Muscle of leg (tissue), 11 donors: ENCODE data around the gene ZNF789. TPM values are rescaled to one million over a fixed set of nuclear protein-coding genes. Genes with fewer than 3 reads are reported as not detected.
"Not testable (repeated sequence)": the region's sequence is repeated elsewhere in the genome, so short reads cannot be mapped to it uniquely, and the experiment has no call there.

ENCODE experiments used
- DNase-seq: peaks from one replicate; pipeline ENCODE4 v3.0.0; 2013
- H3K27ac ChIP-seq: one replicate; pipeline ENCODE4 v1.5.1; 2013; ENCODE audit warnings: mild to moderate bottlenecking, low read length, control low read depth
- H3K27me3 ChIP-seq: one replicate; pipeline ENCODE4 v1.6.1; 2013; ENCODE audit warnings: low read length; ENCODE audit not compliant: control insufficient read depth, insufficient read depth
- H3K36me3 ChIP-seq: one replicate; pipeline ENCODE4 v1.6.1; 2013; ENCODE audit warnings: low read length; ENCODE audit not compliant: control insufficient read depth, insufficient read depth
- H3K4me1 ChIP-seq: one replicate; pipeline ENCODE4 v1.6.1; 2013; ENCODE audit warnings: low read length; ENCODE audit not compliant: control insufficient read depth, insufficient read depth
- H3K4me3 ChIP-seq: one replicate; pipeline ENCODE4 v1.5.1; 2013; ENCODE audit warnings: low read length, control low read depth
- H3K9me3 ChIP-seq: replicated peaks from 2 replicates; pipeline ENCODE4 v1.6.1; 2013; ENCODE audit warnings: low read depth, low read length; ENCODE audit not compliant: control insufficient read depth
- WGBS: methylation state at CpG from one replicate; pipeline ENCODE4 v1.1.5; 2013; ENCODE audit warnings: missing lambda C conversion rate; ENCODE audit not compliant: insufficient coverage; 5-methylcytosine and 5-hydroxymethylcytosine counted together
- polyA plus RNA-seq, 8 donors: library from polyadenylated mRNA; unstranded; fragments of 120-200 nt; gene quantifications; one replicate each; pipeline versions ENCODE4 v1.2.1 to v1.2.3, GENCODE V29; 2013; ENCODE audit warnings: inconsistent platforms in 1 of 8, low replicate concordance in 1 of 8; ENCODE audit not compliant: insufficient read length in 8 of 8, insufficient read depth in 1 of 8
- total RNA-seq: library from RNA; stranded (reverse); fragments of 120-200 nt; gene quantifications from one replicate; pipeline ENCODE4 v1.2.4, GENCODE V29; 2013

The ZNF789 gene
- total and polyA plus RNA-seq, 9 donors, result 14.8 to 53.8 (median 22.0) TPM

GRCh38 chr7:99500637-99501009 lies 27.9 kb downstream of the ZNF789 start:
- H3K4me3 ChIP-seq, result peak overlapping the region; percentile 97
- peak overlapping the region; percentile 97 for H3K27ac ChIP-seq
- WGBS, result 55% methylated on average over 9 of the region's 16 CpGs
- peaks cover 20% of the 10 kb centered on the region for H3K4me1 ChIP-seq
- H3K9me3 ChIP-seq, result no peaks in the 10 kb centered on the region
- peaks cover 26% of the 10 kb centered on the region for H3K36me3 ChIP-seq
- H3K27me3 ChIP-seq, result no peaks in the 10 kb centered on the region
- no peak for DNase-seq

- H3K4me3 ChIP-seq, H3K27ac ChIP-seq: not testable (repeated sequence)
- 88% methylated on average over 4 of the region's 12 CpGs for WGBS
Measured at GRCh38 chr7:99501236-99501635, 28.5 kb downstream of the ZNF789 start.

GRCh38 chr7:99504281-99504602 lies 31.6 kb downstream of the ZNF789 start:
- Histone ChIP-seq H3K4me1 (peaks cover 20% of the 10 kb centered on the region), H3K4me3 (peak overlapping the region; percentile 83), H3K27me3 (no peaks in the 10 kb centered on the region), H3K9me3 (no peaks in the 10 kb centered on the region), H3K36me3 (no peaks in the 10 kb centered on the region), H3K27ac (peak overlapping the region; percentile 99)
- no peak for DNase-seq
- 5% methylated on average over 19 of the region's 19 CpGs for WGBS

More at GRCh38 chr7:99501236-99501635, 28.5 kb downstream of the ZNF789 start:
- H3K4me1 ChIP-seq, result peaks cover 25% of the 10 kb centered on the region
- H3K36me3 ChIP-seq, result peaks cover 21% of the 10 kb centered on the region
- not testable (repeated sequence) for H3K9me3 ChIP-seq, DNase-seq, H3K27me3 ChIP-seq

- peak; percentile 99 for DNase-seq
- Histone ChIP-seq H3K27ac (peak within 1 kb of the TSS; percentile 99), H3K4me3 (peak within 1 kb of the TSS; percentile 83), H3K27me3 (no peaks in the 10 kb centered on the region), H3K9me3 (no peaks in the 10 kb centered on the region), H3K4me1 (peaks cover 20% of the 10 kb centered on the region), H3K36me3 (no peaks in the 10 kb centered on the region)
- under 1% methylated on average over 40 of the region's 53 CpGs for WGBS
Measured at GRCh38 chr7:99504603-99505323, 32.1 kb downstream of the ZNF789 start, which contains the start of gene ZKSCAN5. Gene ZKSCAN5 (plus strand): TSS chr7:99504662. CDS start chr7:99506045, 1,383 bp downstream.

GRCh38 chr7:99505324-99505662 lies 32.6 kb downstream of the ZNF789 start:
- Histone ChIP-seq H3K27ac (peak overlapping the region; percentile 99), H3K36me3 (no peaks in the 10 kb centered on the region), H3K4me3 (peak overlapping the region; percentile 83), H3K4me1 (peaks cover 20% of the 10 kb centered on the region), H3K27me3 (no peaks in the 10 kb centered on the region), H3K9me3 (no peaks in the 10 kb centered on the region)
- DNase-seq, result no peak
- 0% methylated on average over 3 of the region's 11 CpGs for WGBS

GRCh38 chr7:99514050-99514449 lies 41.4 kb downstream of the ZNF789 start:
- no CpG with 5 or more reads among the region's 1 CpG for WGBS
- Histone ChIP-seq H3K36me3 (peaks cover 30% of the 10 kb centered on the region), H3K9me3 (no peaks in the 10 kb centered on the region), H3K4me3 (no peak overlapping the region), H3K27me3 (no peaks in the 10 kb centered on the region), H3K27ac (no peak overlapping the region), H3K4me1 (no peaks in the 10 kb centered on the region)
- DNase-seq, result no peak

GRCh38 chr7:99521399-99521798 lies 48.7 kb downstream of the ZNF789 start:
- Histone ChIP-seq H3K9me3 (no peaks in the 10 kb centered on the region), H3K4me1 (no peaks in the 10 kb centered on the region), H3K36me3 (peaks cover 44% of the 10 kb centered on the region), H3K27ac (no peak overlapping the region), H3K27me3 (no peaks in the 10 kb centered on the region), H3K4me3 (no peak overlapping the region)
- no CpG with 5 or more reads among the region's 3 CpGs for WGBS
- DNase-seq, result no peak

- DNase-seq, result no peak
- no peaks in the 10 kb centered on the region for H3K27me3 ChIP-seq
- WGBS, result 96% methylated on average over 19 of the region's 21 CpGs
Measured at GRCh38 chr7:99525713-99526440, 53.2 kb downstream of the ZNF789 start.

GRCh38 chr7:99531354-99531765 lies 58.7 kb downstream of the ZNF789 start:
- no peak overlapping the region for H3K4me3 ChIP-seq
- 98% methylated on average over 11 of the region's 12 CpGs for WGBS
- no peak overlapping the region for H3K27ac ChIP-seq
- no peaks in the 10 kb centered on the region for H3K27me3 ChIP-seq
- H3K9me3 ChIP-seq, result peaks cover 59% of the 10 kb centered on the region
- H3K4me1 ChIP-seq, result no peaks in the 10 kb centered on the region
- peaks cover 60% of the 10 kb centered on the region for H3K36me3 ChIP-seq
- no peak for DNase-seq

More at GRCh38 chr7:99525713-99526440, 53.2 kb downstream of the ZNF789 start:
- H3K36me3 ChIP-seq, result peaks cover 52% of the 10 kb centered on the region
- no peaks in the 10 kb centered on the region for H3K4me1 ChIP-seq
- peaks cover 21% of the 10 kb centered on the region for H3K9me3 ChIP-seq
- H3K27ac ChIP-seq, result no peak overlapping the region
- H3K4me3 ChIP-seq, result no peak overlapping the region

GRCh38 chr7:99535667-99536066 lies 63.0 kb downstream of the ZNF789 start:
- DNase-seq, result no peak
- Histone ChIP-seq H3K4me1 (no peaks in the 10 kb centered on the region), H3K27me3 (no peaks in the 10 kb centered on the region), H3K36me3 (peaks cover 28% of the 10 kb centered on the region), H3K9me3 (peaks cover 62% of the 10 kb centered on the region), H3K4me3 (no peak overlapping the region), H3K27ac (no peak overlapping the region)
- no CpG with 5 or more reads among the region's 2 CpGs for WGBS
